Esophagus squamous epithelium (tissue), 4 donors: ENCODE results near the gene SMIM43.

Experiments
- POLR2A ChIP-seq, 4 donors: fragments of 450-650 bp; IDR thresholded peaks; one replicate each; pipeline ENCODE4 v1.6.1; 2017; ENCODE audit warnings: antibody characterized with exemption in 4 of 4, mild to moderate bottlenecking in 4 of 4, moderate library complexity in 3 of 4
- TF ChIP-seq, protein P1 (sequence below), 6 experiments: fragments of 450-650 bp in 4 of 6; fragments of 200-600 bp in 2 of 6; sonication (generic) in 2 of 6; IDR thresholded peaks; one replicate each; pipeline ENCODE4 v1.5.1; 2016 to 2019; ENCODE audit warnings: antibody characterized with exemption in 6 of 6, mild to moderate bottlenecking in 4 of 6, moderate library complexity in 4 of 6

DNA sequence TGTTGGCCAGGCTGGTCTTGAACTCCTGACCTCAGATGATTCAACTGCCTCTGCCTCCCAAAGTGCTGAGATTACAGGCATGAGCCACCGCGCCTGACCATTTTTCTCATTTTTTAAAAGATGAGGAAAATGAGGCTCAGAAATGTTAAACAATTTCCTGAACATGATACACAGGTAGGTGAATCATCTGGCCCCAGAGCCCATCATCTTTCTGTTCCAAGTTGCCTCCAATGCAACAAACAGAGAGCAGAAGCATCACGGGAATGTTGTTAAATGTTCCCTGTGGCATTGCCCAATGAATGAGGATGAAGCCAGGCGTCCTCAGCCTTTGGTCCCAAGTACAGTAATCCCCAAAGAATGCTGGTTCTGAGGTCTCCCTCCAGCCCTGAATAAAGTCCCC, 36.9 kb downstream of the SMIM43 start:
- TF ChIP-seq, protein P1, sequence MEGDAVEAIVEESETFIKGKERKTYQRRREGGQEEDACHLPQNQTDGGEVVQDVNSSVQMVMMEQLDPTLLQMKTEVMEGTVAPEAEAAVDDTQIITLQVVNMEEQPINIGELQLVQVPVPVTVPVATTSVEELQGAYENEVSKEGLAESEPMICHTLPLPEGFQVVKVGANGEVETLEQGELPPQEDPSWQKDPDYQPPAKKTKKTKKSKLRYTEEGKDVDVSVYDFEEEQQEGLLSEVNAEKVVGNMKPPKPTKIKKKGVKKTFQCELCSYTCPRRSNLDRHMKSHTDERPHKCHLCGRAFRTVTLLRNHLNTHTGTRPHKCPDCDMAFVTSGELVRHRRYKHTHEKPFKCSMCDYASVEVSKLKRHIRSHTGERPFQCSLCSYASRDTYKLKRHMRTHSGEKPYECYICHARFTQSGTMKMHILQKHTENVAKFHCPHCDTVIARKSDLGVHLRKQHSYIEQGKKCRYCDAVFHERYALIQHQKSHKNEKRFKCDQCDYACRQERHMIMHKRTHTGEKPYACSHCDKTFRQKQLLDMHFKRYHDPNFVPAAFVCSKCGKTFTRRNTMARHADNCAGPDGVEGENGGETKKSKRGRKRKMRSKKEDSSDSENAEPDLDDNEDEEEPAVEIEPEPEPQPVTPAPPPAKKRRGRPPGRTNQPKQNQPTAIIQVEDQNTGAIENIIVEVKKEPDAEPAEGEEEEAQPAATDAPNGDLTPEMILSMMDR (IDR thresholded peaks at IDR 0.05), result no peak
- no peak for TF ChIP-seq POLR2A (IDR thresholded peaks at IDR 0.05)
